HuH-7 (cell line): ENCODE measurements around the gene RALGAPA2.

ENCODE experiments used
- DNase-seq: peaks from one replicate; pipeline ENCODE4 v3.0.0; 2011; ENCODE audit warnings: low spot score

RALGAPA2 gene

GRCh38 chr20:20683481-20684321 lies 28.7 kb downstream of the RALGAPA2 start:
- DNase-seq: no peak

DNA sequence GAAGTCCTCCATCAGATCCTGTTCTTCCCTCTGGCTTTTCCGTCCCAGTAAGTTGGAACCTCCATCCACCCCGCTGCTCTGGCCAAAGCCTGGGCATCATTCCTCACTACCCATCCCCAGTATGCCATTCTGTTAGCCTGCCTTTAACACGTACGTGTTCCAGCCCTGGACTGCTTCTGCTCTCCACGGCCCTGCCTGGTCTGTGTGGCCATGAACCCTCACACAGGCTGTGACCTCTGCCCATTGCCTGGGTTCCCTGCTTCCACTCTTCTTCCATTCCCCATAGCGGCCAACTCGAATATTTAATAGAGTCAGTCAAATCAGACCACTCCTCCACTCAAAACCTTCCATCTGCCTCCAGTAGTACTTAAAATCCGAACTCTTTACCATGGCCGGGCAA lies 29.4 kb downstream of the RALGAPA2 start:
- no peak for DNase-seq

- DNase-seq: no peak
These were observed 31.4 kb downstream of the RALGAPA2 start for GRCh38 chr20:20680991-20681508.

DNA sequence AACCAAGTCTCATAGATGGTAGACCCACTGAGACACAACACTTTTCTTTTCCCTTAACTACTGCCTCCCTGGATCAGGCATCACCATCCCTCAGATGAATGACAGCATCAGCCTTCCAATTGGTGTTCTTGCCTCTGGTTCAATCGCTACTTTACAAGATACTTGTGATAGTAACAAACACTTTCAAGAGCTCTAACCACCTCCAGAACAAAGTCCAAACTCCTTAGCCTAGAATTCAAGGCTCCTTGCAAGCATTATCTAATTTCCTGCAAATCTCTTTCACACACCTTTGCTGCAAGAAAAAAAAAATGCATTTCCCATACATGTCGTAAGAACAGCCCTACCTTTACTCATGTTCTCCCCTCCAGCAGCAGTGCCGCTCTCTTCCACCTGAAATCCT lies 33.1 kb downstream of the RALGAPA2 start:
- no peak for DNase-seq

- DNase-seq: no peak
These were observed 35.3 kb downstream of the RALGAPA2 start for GRCh38 chr20:20677186-20677585.

GRCh38 chr20:20668639-20669038 lies 43.8 kb downstream of the RALGAPA2 start:
- no peak for DNase-seq

GRCh38 chr20:20666359-20666758 lies 46.1 kb downstream of the RALGAPA2 start:
- no peak for DNase-seq

DNA sequence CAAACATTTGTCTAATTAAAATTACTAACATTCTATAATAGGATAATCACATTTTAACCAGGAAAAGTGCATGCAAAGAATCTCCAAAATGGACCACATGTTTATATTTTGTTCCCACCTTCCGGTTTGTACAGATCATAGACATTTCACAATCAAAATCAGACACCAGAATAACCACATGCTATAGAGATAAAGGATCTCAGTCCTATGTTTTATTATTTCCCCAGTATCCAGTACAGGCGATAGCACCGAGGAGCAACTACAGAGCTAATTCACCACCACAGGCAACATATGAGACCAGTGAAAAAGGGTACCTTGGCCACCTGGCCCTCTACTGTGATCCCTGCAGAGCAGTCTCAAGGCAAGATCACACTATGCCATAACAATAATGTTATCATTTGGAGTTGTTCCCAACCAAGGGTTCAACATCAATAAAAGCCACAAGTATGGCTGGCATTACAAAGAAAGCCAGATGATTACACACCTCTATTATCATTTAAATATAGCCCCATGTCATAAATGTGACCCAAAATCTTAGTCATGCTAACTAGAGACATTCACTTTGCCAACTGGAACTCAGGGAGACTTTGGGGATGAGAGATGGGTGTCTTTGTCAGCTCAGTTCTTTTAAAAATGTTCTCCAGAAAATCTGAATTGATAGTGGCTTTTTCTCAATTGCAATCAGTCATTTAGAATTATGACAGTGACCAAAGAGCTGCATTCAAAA lies 46.7 kb downstream of the RALGAPA2 start:
- no peak for DNase-seq

GRCh38 chr20:20664795-20665589 lies 47.5 kb downstream of the RALGAPA2 start:
- DNase-seq: peak; percentile 30

DNA sequence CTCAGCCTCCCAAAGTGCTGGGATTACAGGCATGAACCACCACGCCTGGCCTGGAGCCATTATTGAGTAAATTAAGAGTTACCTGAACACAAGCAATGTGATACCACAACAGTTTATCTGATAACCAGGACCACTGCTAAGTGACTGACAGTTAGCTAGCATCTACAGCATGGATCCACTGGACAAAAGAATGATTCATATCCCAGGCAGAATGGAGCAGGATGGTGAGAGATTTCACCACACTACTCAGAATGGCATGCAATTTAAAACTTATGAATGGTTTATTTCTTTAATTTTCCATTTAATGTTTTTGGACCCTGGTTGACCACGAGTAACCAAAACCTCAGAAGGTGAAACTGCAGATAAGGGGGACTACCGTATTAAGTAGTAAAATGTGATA lies 48.6 kb downstream of the RALGAPA2 start:
- no peak for DNase-seq

DNA sequence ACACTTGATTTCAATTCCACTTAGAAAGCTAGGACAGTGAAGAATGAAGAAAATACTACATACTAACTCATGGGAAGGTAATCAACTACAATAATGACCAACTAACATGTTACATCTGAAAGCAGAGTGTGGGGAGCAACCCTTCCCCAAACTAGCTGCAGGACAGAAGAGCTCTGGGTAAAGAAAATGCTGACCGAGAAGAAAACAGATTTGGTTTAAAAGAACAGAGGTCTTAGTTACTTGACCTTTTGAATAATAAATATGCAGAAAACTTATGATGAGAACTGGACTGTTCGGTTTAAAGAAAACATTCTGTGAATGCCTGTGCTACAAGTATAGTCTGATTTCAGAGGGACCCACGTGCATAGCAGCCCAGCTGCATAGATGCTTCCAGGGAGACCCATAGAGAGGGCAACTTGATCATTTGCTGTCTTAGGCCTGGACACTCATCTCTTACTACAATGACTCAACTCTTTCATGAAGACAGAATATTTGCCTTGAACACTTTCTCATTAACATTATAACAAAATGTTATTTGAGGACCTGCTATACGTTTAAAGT lies 53.5 kb downstream of the RALGAPA2 start:
- DNase-seq: no peak

GRCh38 chr20:20658123-20658522 lies 54.3 kb downstream of the RALGAPA2 start:
- no peak for DNase-seq

DNA sequence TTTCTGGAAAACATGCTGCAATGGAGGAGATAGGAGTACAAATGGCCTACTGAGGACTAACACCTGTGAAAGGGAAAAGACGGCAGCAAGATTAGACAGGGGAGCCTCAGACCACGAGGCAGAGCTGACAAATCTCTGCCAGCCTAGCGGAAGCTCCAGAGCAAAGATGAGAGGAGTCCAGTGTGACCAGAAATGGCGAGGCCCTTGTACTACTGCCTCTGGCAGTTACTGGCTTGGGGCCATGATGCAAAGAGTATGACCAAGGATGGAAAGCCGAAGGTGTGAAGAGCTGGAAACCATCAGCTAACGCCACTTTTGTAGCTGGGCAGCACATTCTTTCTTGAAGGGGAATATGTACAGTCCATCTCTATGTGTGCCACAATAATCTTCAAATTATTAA lies 55.4 kb downstream of the RALGAPA2 start:
- DNase-seq: no peak

- DNase-seq: no peak
These were observed 56.6 kb downstream of the RALGAPA2 start for GRCh38 chr20:20655883-20656282.

DNA sequence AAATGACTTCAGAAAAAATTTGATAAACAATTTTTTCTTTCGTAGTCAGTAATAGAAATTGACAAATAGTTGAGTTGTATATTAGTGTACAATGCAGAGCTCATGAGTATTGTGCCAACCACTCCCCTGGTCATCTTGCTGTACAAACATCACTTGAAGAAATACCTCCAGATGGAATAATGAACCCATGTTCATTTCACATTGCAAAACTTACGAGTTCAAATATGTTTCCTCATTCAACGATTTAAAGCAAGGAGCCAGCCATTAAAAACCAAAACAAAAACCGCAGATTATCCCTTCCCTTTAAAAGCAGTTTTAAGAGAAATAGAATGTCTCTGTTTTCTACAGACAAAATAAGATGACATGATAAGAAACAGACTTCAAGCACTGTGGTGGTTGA lies 62.5 kb downstream of the RALGAPA2 start:
- DNase-seq: no peak

- no peak for DNase-seq
These were observed 68.5 kb downstream of the RALGAPA2 start for GRCh38 chr20:20643927-20644326.

DNA sequence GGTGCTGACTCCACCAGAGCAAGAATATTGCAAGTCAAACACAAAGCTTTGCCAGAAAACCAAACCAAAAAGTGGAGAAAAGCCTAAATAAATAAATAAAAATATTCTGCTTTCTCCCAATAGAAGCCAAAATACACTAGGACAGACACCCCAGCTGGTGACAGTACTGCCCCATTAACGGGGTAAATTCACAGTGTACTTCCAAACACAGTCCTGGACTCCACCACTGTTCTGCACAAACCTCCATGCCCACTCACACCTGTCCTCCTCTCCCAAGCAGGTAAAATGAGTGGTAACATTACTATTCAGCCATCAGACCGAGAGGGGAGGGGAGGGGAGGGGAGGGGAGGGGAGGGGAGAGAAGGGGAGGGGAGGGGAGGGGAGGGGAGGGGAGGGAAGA lies 70.7 kb downstream of the RALGAPA2 start:
- no peak for DNase-seq

GRCh38 chr20:20638878-20639277 lies 73.6 kb downstream of the RALGAPA2 start:
- no peak for DNase-seq

DNA sequence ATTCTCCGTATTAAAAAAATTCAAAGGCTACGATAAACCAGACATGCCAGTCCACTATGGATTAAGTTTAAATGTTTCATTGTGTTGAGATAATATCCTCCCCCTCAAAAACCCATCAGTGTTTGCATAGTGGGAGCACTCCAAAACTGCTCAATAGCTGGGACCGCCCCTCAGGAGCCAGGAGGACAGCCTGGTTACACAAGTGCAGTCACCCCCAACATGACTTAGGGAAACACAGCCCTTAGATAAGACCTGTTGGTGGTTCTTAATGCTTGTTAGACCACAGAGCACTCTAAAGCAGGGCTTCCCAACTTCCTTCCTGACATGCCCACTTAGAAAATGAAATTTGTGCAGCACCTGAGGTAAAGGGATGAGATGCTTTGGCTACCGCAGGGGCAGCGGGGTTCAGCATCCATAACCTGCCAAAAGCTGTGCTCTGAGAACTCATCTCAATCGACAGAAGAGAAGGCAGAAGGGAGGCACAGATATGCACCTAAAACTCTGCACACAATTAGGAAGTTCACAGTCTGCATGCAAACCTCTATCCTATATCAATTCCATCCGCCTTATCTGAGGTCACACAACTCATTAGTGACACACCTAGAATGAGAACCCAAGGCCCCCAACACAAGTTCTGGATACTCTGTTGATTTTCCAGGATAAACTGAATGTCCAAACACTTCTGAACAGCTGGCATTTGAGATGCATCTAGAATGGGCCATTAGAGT lies 74.3 kb downstream of the RALGAPA2 start:
- DNase-seq: no peak

DNA sequence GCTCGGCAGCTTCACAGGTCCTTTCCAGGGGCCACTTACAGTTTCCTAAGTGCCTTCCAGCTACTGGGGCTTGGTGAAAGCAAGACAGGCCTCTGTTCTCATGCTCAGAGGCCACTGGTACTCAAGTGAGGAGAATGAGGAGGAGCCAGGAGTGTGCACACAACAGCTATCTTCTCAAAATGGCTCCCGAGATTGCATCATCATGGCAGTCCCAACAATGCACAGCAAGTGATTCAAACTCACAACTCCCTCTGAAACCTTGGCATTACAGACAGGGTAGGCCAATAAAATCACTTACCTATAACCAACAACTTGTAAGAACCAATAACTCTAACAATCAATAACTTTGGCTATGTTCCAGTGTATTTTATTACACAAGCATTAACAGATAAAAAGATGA lies 77.4 kb downstream of the RALGAPA2 start:
- no peak for DNase-seq

- no peak for DNase-seq
These were observed 79.8 kb downstream of the RALGAPA2 start for GRCh38 chr20:20632644-20633043.
